ENCODE results near the gene FMN1.

- TF ChIP-seq POLR2A (IDR thresholded peaks at IDR 0.05) (no peak), CTCF (IDR thresholded peaks at IDR 0.05) (no peak)
Observed at GRCh38 chr15:32849769-32850668, 344.5 kb downstream of the FMN1 start.
